Cardiac septum (tissue), 1 donor: ENCODE results near the gene RPL5. TPM values are rescaled to one million over a fixed set of nuclear protein-coding genes. Genes with fewer than 3 reads are reported as not detected.

Source experiments
- DNase-seq: peaks from one replicate; pipeline ENCODE4 v3.0.0-alpha.2; 2020; ENCODE audit warnings: low spot score
- intact Hi-C: fragments of 100-400 bp; cut with DNase I; formaldehyde crosslinking; loops from one replicate; pipeline ENCODE4 v1.14.0; 2022
- total RNA-seq: library from RNA; stranded (reverse); fragmentation: NEBNext Ultra II Directional; extraction: Animal tissue kit (Norgen Biotek cat#: 25700); gene quantifications from one replicate; pipeline ENCODE4 v1.2.1, GENCODE V29; 2021
- donor health status: DM: no; HTN: no; CAD: no.

Gene RPL5
- total RNA-seq, 1 donor from 2014 or later, result 455 TPM

DNA sequence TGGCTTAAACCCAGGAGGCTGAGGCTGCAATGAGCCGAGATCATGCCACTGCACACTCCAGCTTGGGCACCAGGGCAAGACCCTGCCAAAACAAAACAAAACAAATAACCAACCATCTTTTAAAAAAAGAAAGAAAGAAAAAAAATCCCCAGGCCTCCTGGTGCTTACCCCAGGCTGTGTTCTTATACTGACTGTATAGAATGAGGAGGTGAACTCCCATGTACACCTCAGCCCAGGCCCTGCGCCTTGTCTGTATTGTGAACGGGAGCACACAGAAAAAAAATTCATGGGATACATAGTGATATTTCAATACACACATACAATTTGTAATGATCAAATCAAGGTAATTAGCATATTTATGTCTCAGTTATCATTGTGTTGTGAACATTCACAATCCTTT lies 14.1 kb downstream of the RPL5 start:
- DNase-seq, result no peak
- intact Hi-C loops, result no loop called here

DNA sequence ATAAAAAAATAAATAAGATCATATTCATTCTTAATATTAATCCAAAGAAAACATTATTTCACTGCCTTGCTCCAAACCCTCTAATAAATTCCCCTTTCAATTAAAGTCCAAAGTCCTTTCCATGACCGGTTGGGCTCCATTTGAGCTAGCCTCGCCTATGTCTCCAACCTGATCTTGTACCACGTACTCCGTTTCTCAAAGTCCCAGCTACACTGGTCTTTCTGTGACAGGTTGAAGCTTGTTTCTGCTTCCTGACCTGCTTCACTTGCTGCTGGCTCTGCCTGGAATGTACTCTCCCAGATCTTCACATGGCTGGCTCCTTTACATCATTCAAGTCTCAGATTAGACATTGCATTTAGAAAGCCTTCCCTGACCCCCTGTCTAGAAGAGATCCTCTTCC lies 16.4 kb downstream of the RPL5 start:
- DNase-seq, result no peak
- intact Hi-C loops, result no loop called here

- DNase-seq, result no peak
- intact Hi-C loops, result no loop called here
These were observed 18.2 kb downstream of the RPL5 start for GRCh38 chr1:92850019-92850418.

DNA sequence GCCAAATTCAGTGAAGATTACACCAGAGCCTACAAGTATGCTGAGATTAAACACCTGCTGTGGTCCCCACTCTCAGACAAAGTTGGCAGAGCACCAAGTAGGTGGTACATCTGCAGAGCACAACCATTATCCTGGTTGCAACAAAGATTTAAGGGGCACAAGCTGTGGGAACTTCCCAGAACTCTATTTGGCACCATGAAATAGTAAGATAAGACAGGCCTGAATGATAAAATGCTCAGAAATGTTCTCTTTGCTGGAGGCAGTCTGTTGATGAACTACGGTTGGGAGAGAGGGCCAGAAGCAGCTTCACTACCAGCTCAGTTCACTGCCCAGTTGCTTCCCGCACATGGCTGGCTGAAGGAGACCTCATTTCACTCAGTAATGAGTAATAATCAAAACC lies 19.9 kb downstream of the RPL5 start:
- intact Hi-C loops, result no loop called here
- DNase-seq, result no peak

GRCh38 chr1:92853299-92853698 lies 21.5 kb downstream of the RPL5 start:
- intact Hi-C loops, result no loop called here
- no peak for DNase-seq

- DNase-seq, result no peak
- intact Hi-C loops, result no loop called here
These were observed 22.4 kb downstream of the RPL5 start for GRCh38 chr1:92854101-92854785.

- intact Hi-C loops, result loop anchor here (5.0 kb wide), 2 partner anchors 87 to 207 kb away; no protein-coding TSS in a partner anchor
- DNase-seq, result no peak
These were observed 23.4 kb downstream of the RPL5 start for GRCh38 chr1:92855236-92855635.

- DNase-seq, result no peak
- intact Hi-C loops, result loop anchor here (2.0 to 5.0 kb wide), 3 partner anchors 84 to 204 kb away; partner anchors contain the start of gene DIPK1A
These were observed 26.0 kb downstream of the RPL5 start for GRCh38 chr1:92857817-92858216.

DNA sequence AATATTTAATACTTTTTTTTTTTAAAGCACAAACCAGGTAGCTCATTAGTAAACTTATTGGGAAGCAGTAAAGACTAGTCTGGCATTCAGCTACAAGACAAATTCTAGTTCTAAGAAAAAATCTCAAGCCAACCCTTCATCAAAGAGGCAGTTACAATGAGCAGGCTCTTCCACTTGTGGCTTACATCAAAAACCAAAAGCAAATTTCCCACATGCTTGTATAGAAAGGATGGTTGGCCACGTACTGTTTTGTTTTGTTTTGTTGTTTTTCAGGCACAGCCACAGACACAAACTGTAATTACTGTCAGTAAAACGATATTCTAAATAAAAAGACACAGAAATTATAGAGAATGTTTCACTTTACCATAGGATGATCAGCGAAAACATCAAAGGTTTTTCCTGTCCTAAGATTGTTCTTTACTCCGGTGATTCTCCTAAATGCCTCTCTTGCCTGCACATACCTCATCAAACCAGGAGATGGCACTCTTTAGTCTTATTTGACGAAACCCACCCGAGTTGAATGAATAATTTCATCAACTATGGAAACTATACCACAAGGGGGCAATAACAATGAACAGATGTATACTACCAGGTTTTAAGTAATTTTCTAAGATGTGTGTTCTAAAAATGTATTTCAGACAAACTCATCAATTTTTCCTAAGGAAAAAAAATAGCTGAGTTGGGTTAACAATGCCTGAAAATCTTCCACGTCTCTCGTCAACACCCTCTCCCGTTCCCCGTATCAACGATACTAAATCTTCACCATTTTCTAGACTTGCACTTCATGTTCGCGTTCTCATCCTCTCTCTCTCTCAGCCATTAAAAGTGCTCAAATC lies 26.9 kb downstream of the RPL5 start:
- DNase-seq, result no peak
- intact Hi-C loops, result loop anchor here (1.0 to 5.0 kb wide), 4 partner anchors 84 to 204 kb away; partner anchors contain the start of gene DIPK1A

GRCh38 chr1:92859400-92860039 lies 27.7 kb downstream of the RPL5 start:
- intact Hi-C loops, result loop anchor here (1.0 to 5.0 kb wide), 4 partner anchors 83 to 203 kb away; partner anchors contain the start of gene DIPK1A

GRCh38 chr1:92862605-92863004 lies 30.8 kb downstream of the RPL5 start:
- intact Hi-C loops, result no loop called here
- no peak for DNase-seq

More at GRCh38 chr1:92859400-92860039, 27.7 kb downstream of the RPL5 start:
- no peak for DNase-seq

GRCh38 chr1:92864131-92864530 lies 32.3 kb downstream of the RPL5 start:
- no peak for DNase-seq
- intact Hi-C loops, result no loop called here

GRCh38 chr1:92870591-92870990 lies 38.8 kb downstream of the RPL5 start:
- DNase-seq, result no peak
- intact Hi-C loops, result no loop called here

DNA sequence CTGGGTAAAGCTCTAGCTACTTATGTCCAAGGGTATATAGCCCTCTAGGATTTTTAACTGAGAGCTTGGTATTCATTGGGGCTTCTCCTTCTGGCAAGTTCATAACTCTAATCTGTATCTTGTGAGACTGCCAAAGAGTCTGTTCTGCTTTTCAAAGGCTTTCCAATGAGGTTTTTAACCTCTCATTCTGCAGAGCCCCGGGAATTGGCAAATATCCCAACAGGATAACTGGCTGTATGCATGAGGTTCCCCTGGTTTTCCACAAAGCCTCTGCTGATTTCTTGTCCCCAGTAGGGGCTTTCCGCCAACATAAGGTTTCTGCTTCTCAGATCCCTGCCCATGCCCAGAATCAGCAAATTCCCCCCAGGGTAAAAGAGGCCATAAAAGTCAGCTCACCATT lies 40.9 kb downstream of the RPL5 start:
- intact Hi-C loops, result no loop called here
- DNase-seq, result no peak

DNA sequence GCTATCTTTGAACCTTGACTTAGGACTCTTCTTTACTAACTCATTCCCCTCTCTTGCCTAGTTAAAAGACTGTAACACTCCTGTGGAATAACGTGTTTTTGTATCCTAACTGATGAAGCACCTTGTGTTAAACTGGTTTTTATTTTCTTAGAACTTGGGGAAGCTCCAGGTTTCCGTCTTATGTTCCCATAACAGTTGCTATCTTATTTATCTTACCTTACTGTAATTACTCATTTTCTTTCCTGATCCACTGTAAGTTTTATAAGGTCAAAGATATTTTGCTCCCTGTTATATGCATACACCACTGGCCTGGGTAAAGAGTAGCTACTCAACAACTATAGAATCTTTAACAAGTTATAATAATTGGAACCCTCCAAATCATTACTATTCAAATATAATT lies 43.1 kb downstream of the RPL5 start:
- intact Hi-C loops, result no loop called here
- DNase-seq, result no peak

GRCh38 chr1:92876351-92876750 lies 44.5 kb downstream of the RPL5 start:
- DNase-seq, result no peak
- intact Hi-C loops, result no loop called here

GRCh38 chr1:92877081-92877711 lies 45.4 kb downstream of the RPL5 start:
- no peak for DNase-seq
- intact Hi-C loops, result no loop called here

DNA sequence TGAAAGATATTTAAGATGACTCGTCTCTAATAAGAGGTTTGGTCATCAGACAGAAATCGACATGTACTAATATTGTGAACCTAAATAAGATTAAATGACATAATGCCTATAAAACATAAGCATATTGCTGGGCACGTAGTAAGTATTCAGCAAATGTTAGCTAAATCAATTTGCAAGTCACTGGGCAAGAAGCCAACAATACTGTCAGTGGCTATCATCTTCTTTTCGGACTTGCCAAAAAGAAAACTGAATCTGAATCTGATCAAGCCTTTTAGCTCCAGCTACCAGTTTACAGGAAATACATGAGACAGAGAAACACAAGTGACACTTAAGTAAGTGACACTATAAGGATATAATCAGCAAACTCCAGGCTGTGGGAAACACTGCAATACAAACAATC lies 46.0 kb downstream of the RPL5 start:
- intact Hi-C loops, result no loop called here
- no peak for DNase-seq

- intact Hi-C loops, result no loop called here
- DNase-seq, result no peak
These were observed 47.6 kb downstream of the RPL5 start for GRCh38 chr1:92879316-92879968.
